ENCODE data around the gene ZFPM1.

The ZFPM1 gene

GRCh38 chr16:88560714-88561484 is 107.8 kb downstream of the ZFPM1 start:
- Mint-ChIP-seq H3K36me3 (ENCODE audit: low read depth) (no peaks in the 10 kb centered on the region), H3K4me1 (ENCODE audit: low read depth) (peaks cover 8% of the 10 kb centered on the region), H3K27ac (no peak overlapping the region), H3K27me3 (peaks cover 17% of the 10 kb centered on the region), H3K9me3 (peaks cover 6% of the 10 kb centered on the region), H3K4me3 (no peak overlapping the region)
- no peak for DNase-seq

GRCh38 chr16:88561485-88562359 is 108.6 kb downstream of the ZFPM1 start:
- peak; percentile 64 for DNase-seq
- H3K27ac Mint-ChIP-seq, result no peak overlapping the region
- H3K4me3 Mint-ChIP-seq, result no peak overlapping the region
- H3K36me3 Mint-ChIP-seq (ENCODE audit: low read depth), result no peaks in the 10 kb centered on the region
- peaks cover 17% of the 10 kb centered on the region for H3K27me3 Mint-ChIP-seq
- peaks cover 17% of the 10 kb centered on the region for H3K4me1 Mint-ChIP-seq (ENCODE audit: low read depth)
- no peaks in the 10 kb centered on the region for H3K9me3 Mint-ChIP-seq

- H3K4me1 Mint-ChIP-seq (ENCODE audit: low read depth), result peaks cover 31% of the 10 kb centered on the region
- no peaks in the 10 kb centered on the region for H3K27me3 Mint-ChIP-seq
- H3K4me3 Mint-ChIP-seq, result no peak overlapping the region
- peak; percentile 73 for DNase-seq
- no peaks in the 10 kb centered on the region for H3K9me3 Mint-ChIP-seq
- H3K36me3 Mint-ChIP-seq (ENCODE audit: low read depth), result peaks cover 8% of the 10 kb centered on the region
- H3K27ac Mint-ChIP-seq, result peak overlapping the region; percentile 57
Observed at GRCh38 chr16:88566158-88566557, 113.1 kb downstream of the ZFPM1 start.

- Mint-ChIP-seq H3K27ac (peak overlapping the region; percentile 84), H3K27me3 (no peaks in the 10 kb centered on the region), H3K4me1 (ENCODE audit: low read depth) (peaks cover 51% of the 10 kb centered on the region), H3K36me3 (ENCODE audit: low read depth) (peaks cover 36% of the 10 kb centered on the region), H3K4me3 (peak overlapping the region; percentile 82), H3K9me3 (no peaks in the 10 kb centered on the region)
- DNase-seq, result no peak
Observed at GRCh38 chr16:88568710-88569613, 115.9 kb downstream of the ZFPM1 start.

GRCh38 chr16:88569614-88569984 is 116.5 kb downstream of the ZFPM1 start:
- DNase-seq, result no peak
- H3K27me3 Mint-ChIP-seq, result no peaks in the 10 kb centered on the region
- peaks cover 40% of the 10 kb centered on the region for H3K36me3 Mint-ChIP-seq (ENCODE audit: low read depth)
- no peaks in the 10 kb centered on the region for H3K9me3 Mint-ChIP-seq
- H3K4me1 Mint-ChIP-seq (ENCODE audit: low read depth), result peaks cover 51% of the 10 kb centered on the region
- peak overlapping the region; percentile 84 for H3K27ac Mint-ChIP-seq
- H3K4me3 Mint-ChIP-seq, result peak overlapping the region; percentile 82

GRCh38 chr16:88569985-88570690 is 117.1 kb downstream of the ZFPM1 start, which contains the start of gene ZC3H18:
TSS of gene ZC3H18 (plus strand) at chr16:88570403. CDS start at chr16:88577124, 6,721 bp downstream.
- H3K4me3 Mint-ChIP-seq, result peak within 1 kb of the TSS; percentile 94
- H3K4me1 Mint-ChIP-seq (ENCODE audit: low read depth), result peaks cover 51% of the 10 kb centered on the region
- peaks cover 42% of the 10 kb centered on the region for H3K36me3 Mint-ChIP-seq (ENCODE audit: low read depth)
- no peaks in the 10 kb centered on the region for H3K27me3 Mint-ChIP-seq
- peak; percentile 98 for DNase-seq
- H3K9me3 Mint-ChIP-seq, result no peaks in the 10 kb centered on the region
- peak within 1 kb of the TSS; percentile 94 for H3K27ac Mint-ChIP-seq

GRCh38 chr16:88570691-88571092 is 117.6 kb downstream of the ZFPM1 start:
- H3K36me3 Mint-ChIP-seq (ENCODE audit: low read depth), result peaks cover 48% of the 10 kb centered on the region

GRCh38 chr16:88575251-88575650 is 122.2 kb downstream of the ZFPM1 start:
- no peaks in the 10 kb centered on the region for H3K9me3 Mint-ChIP-seq
- no peak overlapping the region for H3K27ac Mint-ChIP-seq
- peaks cover 67% of the 10 kb centered on the region for H3K4me1 Mint-ChIP-seq (ENCODE audit: low read depth)
- no peak for DNase-seq
- H3K27me3 Mint-ChIP-seq, result no peaks in the 10 kb centered on the region
- peaks cover 91% of the 10 kb centered on the region for H3K36me3 Mint-ChIP-seq (ENCODE audit: low read depth)
- no peak overlapping the region for H3K4me3 Mint-ChIP-seq

More at GRCh38 chr16:88570691-88571092, 117.6 kb downstream of the ZFPM1 start:
- Mint-ChIP-seq H3K27me3 (no peaks in the 10 kb centered on the region), H3K4me3 (peak overlapping the region; percentile 94), H3K9me3 (no peaks in the 10 kb centered on the region), H3K4me1 (ENCODE audit: low read depth) (peaks cover 53% of the 10 kb centered on the region), H3K27ac (peak overlapping the region; percentile 92)
- DNase-seq, result no peak

- no peak for DNase-seq
- H3K27me3 Mint-ChIP-seq, result no peaks in the 10 kb centered on the region
- H3K9me3 Mint-ChIP-seq, result no peaks in the 10 kb centered on the region
- peaks cover 74% of the 10 kb centered on the region for H3K4me1 Mint-ChIP-seq (ENCODE audit: low read depth)
- H3K27ac Mint-ChIP-seq, result peak overlapping the region; percentile 55
- peaks cover 94% of the 10 kb centered on the region for H3K36me3 Mint-ChIP-seq (ENCODE audit: low read depth)
- H3K4me3 Mint-ChIP-seq, result no peak overlapping the region
Observed at GRCh38 chr16:88576307-88576706, 123.2 kb downstream of the ZFPM1 start.

- DNase-seq, result no peak
- Mint-ChIP-seq H3K27ac (peak overlapping the region; percentile 83), H3K27me3 (no peaks in the 10 kb centered on the region), H3K9me3 (no peaks in the 10 kb centered on the region), H3K36me3 (ENCODE audit: low read depth) (peaks cover 93% of the 10 kb centered on the region), H3K4me1 (ENCODE audit: low read depth) (peaks cover 70% of the 10 kb centered on the region), H3K4me3 (no peak overlapping the region)
Observed at GRCh38 chr16:88577166-88577565, 124.1 kb downstream of the ZFPM1 start.

- Mint-ChIP-seq H3K9me3 (no peaks in the 10 kb centered on the region), H3K36me3 (ENCODE audit: low read depth) (peaks cover 93% of the 10 kb centered on the region), H3K4me1 (ENCODE audit: low read depth) (peaks cover 69% of the 10 kb centered on the region), H3K27ac (peak overlapping the region; percentile 83), H3K27me3 (no peaks in the 10 kb centered on the region), H3K4me3 (peak overlapping the region; percentile 41)
- no peak for DNase-seq
Observed at GRCh38 chr16:88578446-88579313, 125.6 kb downstream of the ZFPM1 start.

GRCh38 chr16:88580371-88580770 is 127.3 kb downstream of the ZFPM1 start:
- Mint-ChIP-seq H3K4me1 (ENCODE audit: low read depth) (peaks cover 73% of the 10 kb centered on the region), H3K27ac (peak overlapping the region; percentile 37), H3K4me3 (no peak overlapping the region), H3K27me3 (no peaks in the 10 kb centered on the region), H3K9me3 (no peaks in the 10 kb centered on the region), H3K36me3 (ENCODE audit: low read depth) (peaks cover 97% of the 10 kb centered on the region)
- DNase-seq, result no peak

- DNase-seq, result no peak
- H3K9me3 Mint-ChIP-seq, result no peaks in the 10 kb centered on the region
- no peaks in the 10 kb centered on the region for H3K27me3 Mint-ChIP-seq
- peaks cover 97% of the 10 kb centered on the region for H3K36me3 Mint-ChIP-seq (ENCODE audit: low read depth)
- H3K4me1 Mint-ChIP-seq (ENCODE audit: low read depth), result peaks cover 77% of the 10 kb centered on the region
- peak overlapping the region; percentile 37 for H3K27ac Mint-ChIP-seq
- H3K4me3 Mint-ChIP-seq, result no peak overlapping the region
Observed at GRCh38 chr16:88581033-88581432, 128.0 kb downstream of the ZFPM1 start.
